MCF 10A (cell line): ENCODE results near the gene ACTR1B. TPM values are rescaled to one million over a fixed set of nuclear protein-coding genes. Genes with fewer than 3 reads are reported as not detected.

Experiments
- BruUV-seq: library from RNA; stranded (reverse); fragments of 400-500 nt; replicated peaks from 2 replicates; lab custom pipeline; 2021; lab: Mats Ljungman, UMichigan
- CTCF ChIA-PET: fragments of 300-600 bp; sonication (Branson Sonifier 250); formaldehyde crosslinking; extraction: SDS; loops from one replicate; lab custom pipeline; 2021; ENCODE audit warnings: antibody characterized with exemption, inconsistent platforms; lab: Yijun Ruan, JAX
- POLR2A ChIA-PET: fragments of 300-600, 350-650 bp; sonication (Branson Sonifier 250); formaldehyde crosslinking; extraction: SDS; loops from one replicate; lab custom pipeline; 2020; ENCODE audit warnings: antibody characterized with exemption, inconsistent platforms; lab: Yijun Ruan, JAX
- DNase-seq: peaks from one replicate; pipeline ENCODE4 v3.0.0-alpha.2; 2018; ENCODE audit not compliant: unreplicated experiment
- H3K27ac Mint-ChIP-seq: one replicate; pipeline ENCODE4 v1.8.0; 2022; ENCODE audit warnings: mild to moderate bottlenecking, low read depth, mixed read lengths; ENCODE audit not compliant: unreplicated experiment
- H3K27me3 Mint-ChIP-seq: one replicate; pipeline ENCODE4 v1.8.0; 2022; ENCODE audit warnings: mixed read lengths; ENCODE audit not compliant: insufficient read depth, unreplicated experiment
- H3K36me3 Mint-ChIP-seq: one replicate; pipeline ENCODE4 v1.8.0; 2022; ENCODE audit warnings: mild to moderate bottlenecking, moderate library complexity, mixed read lengths; ENCODE audit not compliant: insufficient read depth, unreplicated experiment
- H3K4me1 Mint-ChIP-seq: one replicate; pipeline ENCODE4 v1.8.0; 2022; ENCODE audit warnings: mixed read lengths; ENCODE audit not compliant: insufficient read depth, unreplicated experiment
- H3K4me3 Mint-ChIP-seq: one replicate; pipeline ENCODE4 v1.8.0; 2022; ENCODE audit warnings: mild to moderate bottlenecking, moderate library complexity, mixed read lengths; ENCODE audit not compliant: unreplicated experiment
- H3K9me3 Mint-ChIP-seq: one replicate; pipeline ENCODE4 v1.8.0; 2022; ENCODE audit warnings: mixed read lengths; ENCODE audit not compliant: unreplicated experiment
- CTCF ChIP-seq: fragments of 200-600 bp; IDR thresholded peaks from one replicate; pipeline ENCODE4 v1.8.0; 2022; ENCODE audit warnings: antibody characterized with exemption, mild to moderate bottlenecking; ENCODE audit not compliant: unreplicated experiment
- intact Hi-C: fragments of 100-400 bp; cut with micrococcal nuclease; formaldehyde crosslinking; loops from 2 replicates; pipeline ENCODE4 v1.14.1; 2022
- total RNA-seq: library from RNA; stranded (reverse); gene quantifications from 2 replicates; pipeline ENCODE4 v1.2.3, GENCODE V29; 2022

ACTR1B gene
- total RNA-seq, 1 experiment from 2014 or later: 63.7 TPM

- H3K36me3 Mint-ChIP-seq: no peaks in the 10 kb centered on the region
- POLR2A ChIA-PET: interaction anchor here (0.6 kb wide), 1 partner anchor 25 kb away, joined by 3 read pairs; no protein-coding TSS in a partner anchor
- H3K27me3 Mint-ChIP-seq: no peaks in the 10 kb centered on the region
- no peak for TF ChIP-seq CTCF
- H3K4me3 Mint-ChIP-seq: no peak overlapping the region
- CTCF ChIA-PET: interaction anchor here (0.5 to 3.2 kb wide), 6 partner anchors 8 to 677 kb away, joined by 4 to 12 read pairs (median 10); no protein-coding TSS in a partner anchor
- H3K4me1 Mint-ChIP-seq: no peaks in the 10 kb centered on the region
- H3K9me3 Mint-ChIP-seq: no peaks in the 10 kb centered on the region
- intact Hi-C loops: no loop called here
- H3K27ac Mint-ChIP-seq: no peak overlapping the region
- no peak for DNase-seq
- no TSS peak for BruUV-seq
Observed at GRCh38 chr2:97708608-97709007, 44.8 kb upstream of the ACTR1B start.

GRCh38 chr2:97708048-97708380, 44.2 kb upstream of the ACTR1B start:
- no TSS peak for BruUV-seq
- POLR2A ChIA-PET: no interaction called here
- no peak for DNase-seq
- Mint-ChIP-seq H3K36me3 (no peaks in the 10 kb centered on the region), H3K4me1 (no peaks in the 10 kb centered on the region), H3K9me3 (no peaks in the 10 kb centered on the region), H3K27me3 (no peaks in the 10 kb centered on the region), H3K4me3 (no peak overlapping the region), H3K27ac (no peak overlapping the region)
- intact Hi-C loops: no loop called here
- TF ChIP-seq CTCF: no peak
- CTCF ChIA-PET: interaction anchor here (0.5 to 3.2 kb wide), 7 partner anchors 8 to 678 kb away, joined by 3 to 12 read pairs (median 9); no protein-coding TSS in a partner anchor

- Mint-ChIP-seq H3K36me3 (no peaks in the 10 kb centered on the region), H3K4me3 (no peak overlapping the region)
Observed at GRCh38 chr2:97707362-97708047, 43.7 kb upstream of the ACTR1B start.

More at GRCh38 chr2:97707362-97708047, 43.7 kb upstream of the ACTR1B start:
- CTCF ChIA-PET: interaction anchor here (0.5 to 3.2 kb wide), 7 partner anchors 7 to 678 kb away, joined by 3 to 12 read pairs (median 9); no protein-coding TSS in a partner anchor
- Mint-ChIP-seq H3K9me3 (no peaks in the 10 kb centered on the region), H3K27me3 (no peaks in the 10 kb centered on the region), H3K4me1 (no peaks in the 10 kb centered on the region), H3K27ac (no peak overlapping the region)
- POLR2A ChIA-PET: no interaction called here
- intact Hi-C loops: no loop called here
- no peak for TF ChIP-seq CTCF
- no peak for DNase-seq
- BruUV-seq: no TSS peak
